Mammary epithelial cell (primary cell): Measurements from ENCODE around the gene MYO10.

Experiments used
- EZH2 ChIP-seq: IDR thresholded peaks from 2 replicates; pipeline ENCODE4 v1.6.1; 2012; ENCODE audit warnings: low read length, inconsistent platforms, borderline replicate concordance
- TF ChIP-seq, protein P1 (sequence below), 2 donors: IDR thresholded peaks in 1 of 2; conservative IDR thresholded peaks in 1 of 2; 2 replicates each; pipeline ENCODE4 v1.5.1; 2011 to 2012; ENCODE audit warnings: inconsistent platforms in 2 of 2, low read length in 2 of 2, mild to moderate bottlenecking in 2 of 2, control low read depth in 1 of 2, low read depth in 1 of 2; ENCODE audit not compliant: insufficient read depth in 1 of 2; ENCODE audit errors: extremely low read depth in 1 of 2

DNA sequence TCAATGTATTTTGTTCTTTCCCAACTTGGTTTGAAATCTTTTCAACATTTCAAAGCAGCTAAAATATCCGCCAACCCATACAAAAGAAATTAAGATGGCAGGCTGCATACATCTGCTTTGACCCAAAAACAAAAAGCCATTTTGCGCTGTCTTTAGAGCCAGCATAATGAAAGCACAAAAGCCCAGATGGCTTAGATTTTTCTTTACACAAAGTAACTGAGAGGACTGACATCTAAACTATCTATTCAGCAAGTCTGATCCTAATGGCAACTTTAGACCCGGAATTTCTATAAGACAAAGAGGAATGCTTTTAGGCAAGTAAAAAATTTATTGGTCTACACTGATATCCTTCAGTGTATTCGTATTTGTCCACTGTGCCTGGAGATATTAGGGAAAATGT lies 86.3 kb downstream of the MYO10 start:
- TF ChIP-seq, protein P1, sequence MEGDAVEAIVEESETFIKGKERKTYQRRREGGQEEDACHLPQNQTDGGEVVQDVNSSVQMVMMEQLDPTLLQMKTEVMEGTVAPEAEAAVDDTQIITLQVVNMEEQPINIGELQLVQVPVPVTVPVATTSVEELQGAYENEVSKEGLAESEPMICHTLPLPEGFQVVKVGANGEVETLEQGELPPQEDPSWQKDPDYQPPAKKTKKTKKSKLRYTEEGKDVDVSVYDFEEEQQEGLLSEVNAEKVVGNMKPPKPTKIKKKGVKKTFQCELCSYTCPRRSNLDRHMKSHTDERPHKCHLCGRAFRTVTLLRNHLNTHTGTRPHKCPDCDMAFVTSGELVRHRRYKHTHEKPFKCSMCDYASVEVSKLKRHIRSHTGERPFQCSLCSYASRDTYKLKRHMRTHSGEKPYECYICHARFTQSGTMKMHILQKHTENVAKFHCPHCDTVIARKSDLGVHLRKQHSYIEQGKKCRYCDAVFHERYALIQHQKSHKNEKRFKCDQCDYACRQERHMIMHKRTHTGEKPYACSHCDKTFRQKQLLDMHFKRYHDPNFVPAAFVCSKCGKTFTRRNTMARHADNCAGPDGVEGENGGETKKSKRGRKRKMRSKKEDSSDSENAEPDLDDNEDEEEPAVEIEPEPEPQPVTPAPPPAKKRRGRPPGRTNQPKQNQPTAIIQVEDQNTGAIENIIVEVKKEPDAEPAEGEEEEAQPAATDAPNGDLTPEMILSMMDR (conservative IDR thresholded peaks at IDR 0.05 in 1 of 2, IDR thresholded peaks at IDR 0.05 in 1 of 2; ENCODE audit: extremely low read depth in 1 of 2, insufficient read depth in 1 of 2, low read depth in 1 of 2, low read length in 2 of 2) = no peak
- TF ChIP-seq EZH2 = no peak
